Lower lobe of right lung (tissue), 2 donors: ENCODE measurements around the gene ZNF697. TPM values are rescaled to one million over a fixed set of nuclear protein-coding genes. Genes with fewer than 3 reads are reported as not detected.

ENCODE experiments used
- ATAC-seq, 2 donors: fragments of 200-7000 bp; cut with Tn5 transposase; one replicate each; pipeline ENCODE4 v1.9.1; 2020 to 2022; ENCODE audit warnings: mild to moderate bottlenecking in 2 of 2, moderate library complexity in 2 of 2
- DNase-seq: peaks from one replicate; pipeline ENCODE4 v3.0.0-alpha.2; 2020
- H3K27ac ChIP-seq: fragments of 200-600 bp; one replicate; pipeline ENCODE4 v1.8.0; 2022
- H3K27me3 ChIP-seq: fragments of 200-600 bp; one replicate; pipeline ENCODE4 v1.8.0; 2022; ENCODE audit warnings: low read depth
- H3K36me3 ChIP-seq: fragments of 200-600 bp; one replicate; pipeline ENCODE4 v1.8.0; 2022; ENCODE audit warnings: mild to moderate bottlenecking
- H3K4me1 ChIP-seq: fragments of 200-600 bp; one replicate; pipeline ENCODE4 v1.8.0; 2022
- H3K4me3 ChIP-seq: fragments of 200-600 bp; one replicate; pipeline ENCODE4 v1.8.0; 2022; ENCODE audit warnings: mild to moderate bottlenecking
- H3K9me3 ChIP-seq: fragments of 200-600 bp; one replicate; pipeline ENCODE4 v1.8.0; 2022
- CTCF ChIP-seq: fragments of 200-600 bp; IDR thresholded peaks from one replicate; pipeline ENCODE4 v1.8.0; 2022; ENCODE audit warnings: antibody characterized with exemption, mild to moderate bottlenecking
- intact Hi-C: fragments of 100-400 bp; cut with DNase I; formaldehyde crosslinking; loops from one replicate; pipeline ENCODE4 v1.11.0; 2022
- total RNA-seq: library from RNA; stranded (reverse); fragmentation: NEBNext Ultra II Directional; extraction: Animal tissue kit (Norgen Biotek cat#: 25700); gene quantifications from one replicate; pipeline ENCODE4 v1.2.1, GENCODE V29; 2021
- donor health status: DM: no; HTN: yes; CAD: no; lungs with severe emphysema.

The ZNF697 gene
- total RNA-seq, 1 donor from 2014 or later: 8.7 TPM

- H3K27me3 ChIP-seq: no peaks in the 10 kb centered on the region
- H3K36me3 ChIP-seq: no peaks in the 10 kb centered on the region
- peak overlapping the region; percentile 43 for H3K4me3 ChIP-seq
- ATAC-seq (peak; percentile 93 to 95), DNase-seq (peak; percentile 84)
- peak overlapping the region; percentile 76 for H3K27ac ChIP-seq
- H3K4me1 ChIP-seq: peaks cover 60% of the 10 kb centered on the region
- no peaks in the 10 kb centered on the region for H3K9me3 ChIP-seq
- intact Hi-C loops: no loop called here
- no peak for TF ChIP-seq CTCF
Measured at GRCh38 chr1:119631433-119632102, 16.5 kb downstream of the ZNF697 start.

GRCh38 chr1:119631086-119631432, 17.0 kb downstream of the ZNF697 start:
- Histone ChIP-seq H3K36me3 (no peaks in the 10 kb centered on the region), H3K27ac (peak overlapping the region; percentile 76), H3K27me3 (no peaks in the 10 kb centered on the region), H3K4me3 (peak overlapping the region; percentile 43), H3K9me3 (no peaks in the 10 kb centered on the region), H3K4me1 (peaks cover 55% of the 10 kb centered on the region)
- DNase-seq (no peak), ATAC-seq (no peak)
- no peak for TF ChIP-seq CTCF
- intact Hi-C loops: no loop called here

GRCh38 chr1:119626841-119627240, 21.2 kb downstream of the ZNF697 start:
- peaks cover 27% of the 10 kb centered on the region for H3K36me3 ChIP-seq
- DNase-seq (no peak), ATAC-seq (no peak)
- TF ChIP-seq CTCF: no peak
- no peak overlapping the region for H3K27ac ChIP-seq
- H3K27me3 ChIP-seq: no peaks in the 10 kb centered on the region
- H3K4me3 ChIP-seq: no peak overlapping the region
- intact Hi-C loops: no loop called here
- H3K9me3 ChIP-seq: no peaks in the 10 kb centered on the region
- peaks cover 26% of the 10 kb centered on the region for H3K4me1 ChIP-seq

GRCh38 chr1:119626011-119626545, 22.0 kb downstream of the ZNF697 start:
- H3K9me3 ChIP-seq: no peaks in the 10 kb centered on the region
- peaks cover 18% of the 10 kb centered on the region for H3K4me1 ChIP-seq
- DNase-seq (no peak), ATAC-seq (no peak)
- peaks cover 27% of the 10 kb centered on the region for H3K36me3 ChIP-seq
- TF ChIP-seq CTCF: no peak
- intact Hi-C loops: no loop called here
- H3K4me3 ChIP-seq: no peak overlapping the region
- no peak overlapping the region for H3K27ac ChIP-seq
- H3K27me3 ChIP-seq: no peaks in the 10 kb centered on the region

GRCh38 chr1:119623678-119624077, 24.4 kb downstream of the ZNF697 start:
- TF ChIP-seq CTCF: no peak
- Histone ChIP-seq H3K36me3 (peaks cover 27% of the 10 kb centered on the region), H3K4me1 (peaks cover 16% of the 10 kb centered on the region), H3K4me3 (no peak overlapping the region), H3K9me3 (no peaks in the 10 kb centered on the region), H3K27ac (no peak overlapping the region), H3K27me3 (no peaks in the 10 kb centered on the region)
- intact Hi-C loops: no loop called here
- ATAC-seq: no peak
- no peak for DNase-seq
